Parathyroid adenoma (tissue), 2 donors: ENCODE measurements around the gene MATN4.

Experiments
- H2AFZ ChIP-seq: fragments of 300-600 bp; sonication (generic); one replicate; pipeline ENCODE4 v1.7.0; 2017; ENCODE audit warnings: antibody characterized with exemption, mild to moderate bottlenecking
- H3K27ac ChIP-seq: fragments of 300-600 bp; sonication (generic); one replicate; pipeline ENCODE4 v1.7.0; 2017
- H3K27me3 ChIP-seq: fragments of 300-600 bp; sonication (generic); one replicate; pipeline ENCODE4 v1.7.0; 2017; ENCODE audit warnings: low read length; ENCODE audit not compliant: control insufficient read depth, insufficient read depth
- H3K36me3 ChIP-seq: fragments of 300-600 bp; sonication (generic); one replicate; pipeline ENCODE4 v1.7.0; 2017; ENCODE audit warnings: low read length; ENCODE audit not compliant: control insufficient read depth, insufficient read depth
- H3K4me1 ChIP-seq: fragments of 300-600 bp; sonication (generic); one replicate; pipeline ENCODE4 v1.7.0; 2017; ENCODE audit warnings: control low read depth
- H3K4me2 ChIP-seq: fragments of 300-600 bp; sonication (generic); one replicate; pipeline ENCODE4 v1.7.0; 2017; ENCODE audit warnings: low read length
- H3K4me3 ChIP-seq: fragments of 300-600 bp; sonication (generic); one replicate; pipeline ENCODE4 v1.7.0; 2017; ENCODE audit warnings: low read depth, low read length
- H3K79me2 ChIP-seq: fragments of 300-600 bp; sonication (generic); one replicate; pipeline ENCODE4 v1.7.0; 2017; ENCODE audit warnings: control low read depth
- H3K9ac ChIP-seq: fragments of 300-600 bp; sonication (generic); one replicate; pipeline ENCODE4 v1.7.0; 2017; ENCODE audit warnings: mild to moderate bottlenecking
- H3K9me3 ChIP-seq: fragments of 300-600 bp; sonication (generic); one replicate; pipeline ENCODE4 v1.7.0; 2017; ENCODE audit warnings: low read length; ENCODE audit not compliant: control insufficient read depth
- TF ChIP-seq, protein P1 (sequence below): fragments of 300-600 bp; sonication (generic); IDR thresholded peaks from one replicate; pipeline ENCODE4 v1.7.0; 2017; ENCODE audit warnings: antibody characterized with exemption, mild to moderate bottlenecking
- donor health status: primary hyperparathyroidism.

MATN4 gene

DNA sequence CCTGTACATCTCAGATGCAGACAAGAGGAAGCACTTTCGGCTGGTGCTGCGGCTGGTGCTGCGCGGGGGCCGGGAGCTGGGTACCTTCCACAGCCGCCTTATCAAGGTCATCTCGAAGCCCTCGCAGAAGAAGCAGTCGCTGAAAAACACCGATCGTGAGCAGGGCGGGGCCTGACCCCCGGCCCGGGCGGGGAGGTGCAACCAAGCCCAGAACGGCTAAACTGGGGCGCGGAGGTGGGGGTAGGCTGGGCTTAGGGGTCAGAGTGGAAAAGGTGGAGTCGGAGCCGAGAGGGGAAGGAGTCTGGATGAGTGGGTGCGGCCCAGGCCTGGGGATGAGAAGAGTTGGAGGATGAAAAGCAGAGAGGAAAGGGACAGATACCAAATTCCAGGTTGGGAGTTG is 4.1 kb upstream of the MATN4 start:
- H3K9me3 ChIP-seq: no peaks in the 10 kb centered on the region
- no peak overlapping the region for H3K4me3 ChIP-seq

GRCh38 chr20:45311589-45312211 is 3.6 kb upstream of the MATN4 start:
- H3K9ac ChIP-seq: no peak overlapping the region
- no peaks in the 10 kb centered on the region for H3K27me3 ChIP-seq
- H3K4me2 ChIP-seq: no peak overlapping the region
- H3K36me3 ChIP-seq: no peaks in the 10 kb centered on the region
- no peaks in the 10 kb centered on the region for H3K79me2 ChIP-seq
- no peaks in the 10 kb centered on the region for H3K4me1 ChIP-seq
- TF ChIP-seq, protein P1, sequence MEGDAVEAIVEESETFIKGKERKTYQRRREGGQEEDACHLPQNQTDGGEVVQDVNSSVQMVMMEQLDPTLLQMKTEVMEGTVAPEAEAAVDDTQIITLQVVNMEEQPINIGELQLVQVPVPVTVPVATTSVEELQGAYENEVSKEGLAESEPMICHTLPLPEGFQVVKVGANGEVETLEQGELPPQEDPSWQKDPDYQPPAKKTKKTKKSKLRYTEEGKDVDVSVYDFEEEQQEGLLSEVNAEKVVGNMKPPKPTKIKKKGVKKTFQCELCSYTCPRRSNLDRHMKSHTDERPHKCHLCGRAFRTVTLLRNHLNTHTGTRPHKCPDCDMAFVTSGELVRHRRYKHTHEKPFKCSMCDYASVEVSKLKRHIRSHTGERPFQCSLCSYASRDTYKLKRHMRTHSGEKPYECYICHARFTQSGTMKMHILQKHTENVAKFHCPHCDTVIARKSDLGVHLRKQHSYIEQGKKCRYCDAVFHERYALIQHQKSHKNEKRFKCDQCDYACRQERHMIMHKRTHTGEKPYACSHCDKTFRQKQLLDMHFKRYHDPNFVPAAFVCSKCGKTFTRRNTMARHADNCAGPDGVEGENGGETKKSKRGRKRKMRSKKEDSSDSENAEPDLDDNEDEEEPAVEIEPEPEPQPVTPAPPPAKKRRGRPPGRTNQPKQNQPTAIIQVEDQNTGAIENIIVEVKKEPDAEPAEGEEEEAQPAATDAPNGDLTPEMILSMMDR: peak; percentile 61
- H2AFZ ChIP-seq: peak overlapping the region; percentile 72
- H3K4me3 ChIP-seq: no peak overlapping the region
- no peaks in the 10 kb centered on the region for H3K9me3 ChIP-seq
- no peak overlapping the region for H3K27ac ChIP-seq

More for the DNA sequence above, 4.1 kb upstream of the MATN4 start:
- Histone ChIP-seq H3K27ac (no peak overlapping the region), H3K4me1 (no peaks in the 10 kb centered on the region), H3K36me3 (no peaks in the 10 kb centered on the region), H3K27me3 (no peaks in the 10 kb centered on the region), H2AFZ (peak overlapping the region; percentile 72), H3K9ac (no peak overlapping the region), H3K4me2 (no peak overlapping the region), H3K79me2 (no peaks in the 10 kb centered on the region)
- TF ChIP-seq, protein P1: no peak

DNA sequence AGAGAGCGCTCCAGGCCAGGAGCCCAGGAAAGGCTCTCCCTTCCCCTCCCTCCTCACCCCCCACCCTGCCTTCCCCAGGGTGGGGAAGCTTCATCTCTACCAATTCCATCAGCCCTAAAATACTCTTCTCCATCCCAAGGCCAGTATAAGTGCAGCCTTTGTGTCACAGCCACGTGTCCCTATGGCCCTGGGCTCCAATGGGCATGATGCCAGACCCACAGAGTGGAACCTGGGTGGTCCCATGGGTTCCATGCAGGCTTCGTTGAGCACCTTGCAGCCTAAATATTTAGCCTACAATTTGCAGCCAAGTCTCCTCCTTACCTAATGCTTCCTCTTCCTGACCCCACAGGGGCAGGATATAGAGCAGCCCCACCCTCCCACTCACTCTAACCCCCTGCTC is 976 bp upstream of the MATN4 start:
- no peak overlapping the region for H3K4me3 ChIP-seq
- no peak overlapping the region for H3K9ac ChIP-seq
- no peaks in the 10 kb centered on the region for H3K27me3 ChIP-seq
- H3K36me3 ChIP-seq: no peaks in the 10 kb centered on the region
- no peaks in the 10 kb centered on the region for H3K4me1 ChIP-seq
- no peak overlapping the region for H3K4me2 ChIP-seq
- no peak overlapping the region for H3K27ac ChIP-seq
- no peaks in the 10 kb centered on the region for H3K9me3 ChIP-seq
- H3K79me2 ChIP-seq: no peaks in the 10 kb centered on the region
- TF ChIP-seq, protein P1: no peak
- no peak overlapping the region for H2AFZ ChIP-seq

GRCh38 chr20:45307076-45307640 is 941 bp downstream of the MATN4 start:
- H3K4me3 ChIP-seq: no peak overlapping the region
- no peak overlapping the region for H2AFZ ChIP-seq
- no peaks in the 10 kb centered on the region for H3K4me1 ChIP-seq
- H3K27me3 ChIP-seq: no peaks in the 10 kb centered on the region
- no peak overlapping the region for H3K4me2 ChIP-seq
- no peaks in the 10 kb centered on the region for H3K36me3 ChIP-seq
- TF ChIP-seq, protein P1: no peak
- H3K79me2 ChIP-seq: no peaks in the 10 kb centered on the region
- no peaks in the 10 kb centered on the region for H3K9me3 ChIP-seq
- H3K27ac ChIP-seq: no peak overlapping the region
- no peak overlapping the region for H3K9ac ChIP-seq
